ENCODE results near the gene ZNF19.

ZNF19 gene

GRCh38 chr16:71492786-71493185 is 3.7 kb upstream of the ZNF19 start:
- Histone ChIP-seq H3K4me1 (ENCODE audit: insufficient read depth, poor library complexity, severe bottlenecking) (no peaks in the 10 kb centered on the region), H3K27ac (ENCODE audit: poor library complexity, severe bottlenecking) (no peak overlapping the region), H3K27me3 (ENCODE audit: insufficient read depth, poor library complexity, severe bottlenecking) (no peaks in the 10 kb centered on the region), H3K4me3 (ENCODE audit: severe bottlenecking) (no peak overlapping the region), H3K9me3 (ENCODE audit: severe bottlenecking) (no peaks in the 10 kb centered on the region), H3K36me3 (ENCODE audit: low read depth) (no peaks in the 10 kb centered on the region)
- no peak for DNase-seq (ENCODE audit: low spot score)
- no peak for TF ChIP-seq CTCF (IDR thresholded peaks at IDR 0.05; ENCODE audit: poor library complexity, severe bottlenecking)
- ATAC-seq (ENCODE audit: low read depth), result no peak

GRCh38 chr16:71491054-71491453 is 1.9 kb upstream of the ZNF19 start:
- Histone ChIP-seq H3K9me3 (ENCODE audit: severe bottlenecking) (no peaks in the 10 kb centered on the region), H3K36me3 (ENCODE audit: low read depth) (no peaks in the 10 kb centered on the region), H3K4me3 (ENCODE audit: severe bottlenecking) (no peak overlapping the region), H3K4me1 (ENCODE audit: insufficient read depth, poor library complexity, severe bottlenecking) (no peaks in the 10 kb centered on the region), H3K27ac (ENCODE audit: poor library complexity, severe bottlenecking) (no peak overlapping the region), H3K27me3 (ENCODE audit: insufficient read depth, poor library complexity, severe bottlenecking) (no peaks in the 10 kb centered on the region)
- DNase-seq (ENCODE audit: low spot score), result no peak
- no peak for ATAC-seq (ENCODE audit: low read depth)
- TF ChIP-seq CTCF (IDR thresholded peaks at IDR 0.05; ENCODE audit: poor library complexity, severe bottlenecking), result no peak

GRCh38 chr16:71490361-71490760 is 1.2 kb upstream of the ZNF19 start:
- Histone ChIP-seq H3K9me3 (ENCODE audit: severe bottlenecking) (no peaks in the 10 kb centered on the region), H3K27ac (ENCODE audit: poor library complexity, severe bottlenecking) (no peak overlapping the region), H3K27me3 (ENCODE audit: insufficient read depth, poor library complexity, severe bottlenecking) (no peaks in the 10 kb centered on the region), H3K4me3 (ENCODE audit: severe bottlenecking) (no peak overlapping the region), H3K4me1 (ENCODE audit: insufficient read depth, poor library complexity, severe bottlenecking) (no peaks in the 10 kb centered on the region), H3K36me3 (ENCODE audit: low read depth) (no peaks in the 10 kb centered on the region)
- DNase-seq (ENCODE audit: low spot score) (no peak), ATAC-seq (ENCODE audit: low read depth) (no peak)
- no peak for TF ChIP-seq CTCF (IDR thresholded peaks at IDR 0.05; ENCODE audit: poor library complexity, severe bottlenecking)

- peak; percentile 95 for ATAC-seq (ENCODE audit: low read depth)
- no peaks in the 10 kb centered on the region for H3K36me3 ChIP-seq (ENCODE audit: low read depth)
- H3K27me3 ChIP-seq (ENCODE audit: insufficient read depth, poor library complexity, severe bottlenecking), result no peaks in the 10 kb centered on the region
- TF ChIP-seq CTCF (IDR thresholded peaks at IDR 0.05; ENCODE audit: poor library complexity, severe bottlenecking), result no peak
- H3K4me1 ChIP-seq (ENCODE audit: insufficient read depth, poor library complexity, severe bottlenecking), result peaks cover 8% of the 10 kb centered on the region
- peak overlapping the region; percentile 57 for H3K27ac ChIP-seq (ENCODE audit: poor library complexity, severe bottlenecking)
- H3K4me3 ChIP-seq (ENCODE audit: severe bottlenecking), result peak overlapping the region; percentile 85
- peak; percentile 81 for DNase-seq (ENCODE audit: low spot score)
- H3K9me3 ChIP-seq (ENCODE audit: severe bottlenecking), result no peaks in the 10 kb centered on the region
These were observed 4.9 kb downstream of the ZNF19 start for GRCh38 chr16:71484006-71484893.

- TF ChIP-seq CTCF (IDR thresholded peaks at IDR 0.05; ENCODE audit: poor library complexity, severe bottlenecking), result no peak
- Histone ChIP-seq H3K27ac (ENCODE audit: poor library complexity, severe bottlenecking) (no peak overlapping the region), H3K4me1 (ENCODE audit: insufficient read depth, poor library complexity, severe bottlenecking) (peaks cover 8% of the 10 kb centered on the region), H3K4me3 (ENCODE audit: severe bottlenecking) (no peak overlapping the region), H3K9me3 (ENCODE audit: severe bottlenecking) (no peaks in the 10 kb centered on the region), H3K36me3 (ENCODE audit: low read depth) (peaks cover 3% of the 10 kb centered on the region; the same call in 1 of the 2 replicates), H3K27me3 (ENCODE audit: insufficient read depth, poor library complexity, severe bottlenecking) (no peaks in the 10 kb centered on the region)
- DNase-seq (ENCODE audit: low spot score) (no peak), ATAC-seq (ENCODE audit: low read depth) (no peak)
These were observed 6.6 kb downstream of the ZNF19 start for GRCh38 chr16:71482569-71482968.

Data from RWPE2 (cell line).